Vagina (tissue), 2 donors: ENCODE data around the gene ARHGEF2.

Source experiments
- CTCF ChIP-seq, 3 experiments: fragments of 450-650 bp in 2 of 3; fragments of 200-600 bp in 1 of 3; sonication (generic) in 1 of 3; IDR thresholded peaks; one replicate each; pipeline ENCODE4 v1.5.1; 2017 to 2019; ENCODE audit warnings: antibody characterized with exemption in 3 of 3, mild to moderate bottlenecking in 2 of 3, moderate library complexity in 2 of 3
- POLR2A ChIP-seq, 2 donors: fragments of 450-650 bp; IDR thresholded peaks; one replicate each; pipeline ENCODE4 v1.6.1; 2017; ENCODE audit warnings: antibody characterized with exemption in 2 of 2, mild to moderate bottlenecking in 2 of 2, moderate library complexity in 2 of 2

GRCh38 chr1:155975375-155976061, 2.8 kb downstream of the ARHGEF2 start:
- no peak for TF ChIP-seq CTCF (IDR thresholded peaks at IDR 0.05)
- TF ChIP-seq POLR2A (IDR thresholded peaks at IDR 0.05): no peak
